Activated CD8-positive, alpha-beta memory T cell treated with anti-CD3 and anti-CD28 coated beads for 24 hours (primary cell): ENCODE measurements around the gene C6orf52.
A peak's percentile ranks its signal among the peaks of the same experiment; 100 is the strongest.
"Not testable (repeated sequence)": the region's sequence is repeated elsewhere in the genome, so short reads cannot be mapped to it uniquely, and the experiment has no call there.

Source experiments
- DNase-seq: peaks from one replicate; pipeline ENCODE4 v3.0.0-alpha.2; 2020

Gene C6orf52

GRCh38 chr6:10694302-10695085, at the start of gene C6orf52, which contains the start of gene PAK1IP1:
TSS of gene C6orf52 (minus strand) at chr6:10694616. CDS start at chr6:10687550, 7,066 bp downstream.
TSS of gene PAK1IP1 (plus strand) at chr6:10694972. CDS start at chr6:10694986, 14 bp downstream.
- DNase-seq: peak; percentile 96

DNA sequence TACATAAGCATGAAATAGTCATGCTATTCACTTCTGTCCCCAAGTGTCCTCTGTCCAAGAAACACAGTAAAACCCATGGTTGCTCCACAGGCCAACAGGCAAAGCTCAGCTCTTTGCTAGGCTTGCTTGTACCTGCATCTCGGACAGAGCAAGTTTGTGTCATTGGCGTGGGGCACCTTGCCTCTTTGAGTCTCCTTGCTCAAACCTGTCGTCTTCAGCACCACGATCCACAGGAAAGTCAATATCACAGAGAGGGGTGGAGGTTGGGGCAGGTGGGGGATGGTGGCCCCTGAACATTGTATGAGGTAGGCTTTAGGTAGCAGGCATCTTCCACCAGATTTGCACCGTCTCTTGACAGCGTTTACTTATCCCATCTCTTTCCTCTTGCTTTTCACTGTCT, 49.1 kb upstream of the C6orf52 start:
- DNase-seq: no peak

DNA sequence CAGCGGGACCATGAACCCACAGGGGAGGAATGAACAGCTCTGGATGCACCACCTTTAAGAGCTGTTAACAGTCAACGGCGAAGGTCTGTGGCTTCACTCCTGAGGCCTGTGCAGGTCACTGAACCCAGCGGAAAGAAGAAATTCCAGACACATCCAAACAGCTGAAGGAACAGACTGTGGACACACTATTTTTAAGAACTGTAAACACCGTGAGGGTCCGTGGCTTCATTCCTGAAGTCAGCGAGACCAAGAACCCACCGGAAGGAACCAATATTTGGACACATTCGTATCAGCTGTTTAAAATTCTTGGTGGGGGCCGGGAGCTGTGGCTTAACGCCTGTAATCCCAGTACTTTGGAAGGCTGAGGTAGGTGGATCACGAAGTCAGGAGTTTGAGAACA, 47.8 kb upstream of the C6orf52 start:
- DNase-seq: no peak

DNA sequence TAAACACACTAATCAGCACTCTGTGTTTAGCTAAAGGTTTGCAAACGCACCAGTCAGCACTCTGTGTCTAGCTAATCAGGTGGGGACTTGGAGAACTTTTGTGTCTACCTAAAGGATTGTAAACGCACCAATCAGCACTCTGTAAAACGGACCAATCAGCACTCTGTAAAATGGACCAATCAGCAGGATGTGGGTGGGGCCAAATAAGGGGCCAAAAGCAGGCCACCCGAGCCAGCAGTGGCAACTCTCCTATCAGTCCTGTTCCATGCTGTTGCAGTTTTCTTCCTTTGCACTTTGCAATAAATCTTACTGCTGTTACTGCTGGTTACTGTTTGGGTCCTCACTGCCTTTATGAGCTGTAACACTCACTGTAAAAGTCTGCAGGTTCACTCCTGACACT, 47.2 kb upstream of the C6orf52 start:
- DNase-seq: not testable (repeated sequence)

GRCh38 chr6:10740061-10740460, 45.6 kb upstream of the C6orf52 start:
- peak; percentile 38 for DNase-seq

GRCh38 chr6:10736731-10737130, 42.3 kb upstream of the C6orf52 start:
- no peak for DNase-seq

DNA sequence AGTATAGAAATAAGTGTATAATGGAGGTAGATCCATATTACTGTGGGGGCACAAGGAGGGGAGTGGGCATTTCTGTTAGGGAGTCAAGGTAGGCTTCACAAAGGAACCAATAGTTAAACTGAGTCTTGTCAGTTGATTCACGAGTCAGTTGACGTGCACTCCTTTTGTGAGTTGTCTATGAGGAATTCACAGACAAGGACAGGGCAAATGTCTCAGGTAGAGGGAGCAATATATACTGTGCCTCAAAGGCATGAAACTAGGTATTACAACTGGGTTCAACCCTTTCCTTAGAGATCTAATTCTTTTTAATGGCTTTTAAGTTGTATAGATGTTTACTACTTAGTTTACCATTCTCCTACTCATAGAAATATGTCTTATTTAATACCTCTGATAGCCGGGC, 39.4 kb upstream of the C6orf52 start:
- DNase-seq: no peak

GRCh38 chr6:10733151-10733715, 38.8 kb upstream of the C6orf52 start:
- DNase-seq: no peak

DNA sequence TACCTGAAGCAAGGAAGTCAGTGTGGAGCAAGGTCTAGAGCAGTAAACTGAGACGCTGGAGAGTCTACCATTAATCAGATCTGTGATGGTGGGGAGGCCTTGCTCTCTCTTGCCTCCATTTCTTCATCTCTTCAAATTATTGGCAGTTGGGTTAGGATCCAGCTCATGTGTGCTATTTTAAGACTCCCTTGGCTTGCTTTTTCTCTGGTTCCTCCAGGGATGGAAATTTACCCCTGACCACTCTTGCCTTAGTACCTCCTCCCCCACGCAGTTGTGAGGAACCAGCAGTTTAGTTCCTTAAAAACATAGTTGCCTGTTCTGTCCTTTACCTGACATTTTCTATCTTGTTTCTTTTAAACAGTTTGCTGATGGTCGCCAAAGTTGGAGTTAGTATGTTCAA, 35.8 kb upstream of the C6orf52 start:
- DNase-seq: no peak

DNA sequence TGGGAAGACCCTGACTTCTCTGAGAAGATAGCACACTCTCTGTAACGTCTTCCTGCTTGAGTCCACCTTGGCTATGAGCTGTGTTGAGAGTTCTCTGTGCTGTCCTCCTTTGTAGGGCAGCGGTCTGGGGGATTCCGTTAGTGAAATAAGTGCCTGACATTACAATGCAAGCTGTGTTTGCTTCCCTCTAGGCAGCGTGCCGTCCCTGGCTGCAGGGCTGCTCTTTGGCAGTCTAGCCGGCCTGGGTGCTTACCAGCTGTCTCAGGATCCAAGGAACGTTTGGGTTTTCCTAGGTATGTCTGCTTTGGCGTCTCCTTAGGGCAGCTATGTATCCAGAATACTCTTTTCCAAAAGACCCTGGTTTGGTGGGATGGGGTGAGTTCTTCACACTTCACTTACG, 31.3 kb upstream of the C6orf52 start:
- no peak for DNase-seq

GRCh38 chr6:10725044-10725443, 30.6 kb upstream of the C6orf52 start:
- no peak for DNase-seq

- DNase-seq: no peak
Measured at GRCh38 chr6:10723567-10723881, 29.1 kb upstream of the C6orf52 start.

- peak; percentile 94 for DNase-seq
Measured at GRCh38 chr6:10722820-10723566, 28.6 kb upstream of the C6orf52 start, which contains the start of gene TMEM14C. TSS of gene TMEM14C (plus strand) at chr6:10723070. CDS start at chr6:10724614, 1,544 bp downstream.

- no peak for DNase-seq
Measured at GRCh38 chr6:10722570-10722819, 28.1 kb upstream of the C6orf52 start.

DNA sequence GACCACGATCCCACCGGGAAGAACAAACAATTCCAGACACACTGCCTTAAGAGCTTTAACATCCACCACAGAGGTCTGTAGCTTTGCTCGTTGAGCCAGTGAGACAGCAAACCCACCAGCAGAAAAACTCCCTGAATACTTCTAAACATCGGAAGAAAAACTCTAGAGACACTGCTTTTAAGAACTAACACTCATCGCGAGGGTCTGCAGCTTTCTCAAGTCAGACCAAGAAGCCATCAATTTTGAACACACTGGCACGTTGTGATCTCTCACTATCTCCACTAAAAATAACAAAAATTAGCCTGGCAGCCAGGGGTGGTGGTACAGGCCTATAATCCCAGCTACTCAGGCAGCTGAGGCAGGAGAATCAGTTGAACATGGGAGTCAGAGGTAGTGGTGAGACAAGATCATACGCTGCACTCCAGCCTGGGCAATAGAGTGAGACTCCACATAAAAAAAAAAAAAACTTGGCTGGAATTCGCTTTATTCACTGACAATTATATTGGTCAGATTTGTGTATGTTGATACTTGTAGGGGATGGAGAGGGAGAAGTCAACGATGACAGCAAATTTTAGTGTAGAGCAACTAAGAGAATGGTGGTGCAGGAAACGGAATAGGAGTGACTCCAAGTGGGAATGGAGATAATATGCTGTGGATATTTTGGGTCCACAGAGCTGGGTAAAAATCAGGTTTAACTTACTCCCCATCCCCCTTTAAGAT, 27.6 kb upstream of the C6orf52 start:
- DNase-seq: no peak

DNA sequence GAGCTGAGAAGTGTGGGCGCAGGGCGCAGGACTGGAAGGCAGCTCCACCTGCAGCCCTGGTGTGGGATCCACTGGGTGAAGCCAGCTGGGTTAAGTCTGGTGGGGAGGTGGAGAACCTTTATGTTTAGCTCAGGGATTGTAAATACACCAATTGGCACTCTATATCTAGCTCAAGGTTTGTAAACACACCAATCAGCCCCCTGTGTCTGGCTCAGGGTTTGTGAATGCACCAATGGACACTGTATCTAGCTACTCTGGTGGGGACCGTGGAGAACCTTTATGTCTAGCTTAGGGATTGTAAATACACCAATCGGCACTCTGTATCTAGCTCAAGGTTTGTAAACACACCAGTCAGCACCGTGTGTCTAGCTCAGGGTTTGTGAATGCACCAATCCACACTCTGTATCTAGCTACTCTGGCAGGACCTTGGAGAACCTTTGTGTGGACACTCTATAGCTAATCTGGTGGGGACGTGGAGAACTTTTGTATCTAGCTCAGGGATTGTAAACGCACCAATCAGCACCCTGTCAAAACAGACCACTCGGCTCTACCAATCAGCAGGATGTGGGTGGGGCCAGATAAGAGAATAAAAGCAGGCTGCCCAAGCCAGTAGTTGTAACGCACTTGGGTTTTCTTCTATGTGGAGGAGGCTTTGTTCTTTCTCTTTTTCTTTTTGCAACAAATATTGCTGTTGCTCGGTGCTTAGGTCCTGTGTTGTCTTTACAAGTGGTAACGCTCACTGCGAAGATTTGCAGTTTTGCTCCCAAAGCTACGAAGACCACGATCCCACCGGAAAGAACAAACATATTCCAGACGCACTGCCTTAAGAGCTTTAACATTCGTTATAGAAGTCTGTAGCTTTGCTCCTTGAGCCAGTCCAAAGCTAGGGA, 26.8 kb upstream of the C6orf52 start:
- not testable (repeated sequence) for DNase-seq

DNA sequence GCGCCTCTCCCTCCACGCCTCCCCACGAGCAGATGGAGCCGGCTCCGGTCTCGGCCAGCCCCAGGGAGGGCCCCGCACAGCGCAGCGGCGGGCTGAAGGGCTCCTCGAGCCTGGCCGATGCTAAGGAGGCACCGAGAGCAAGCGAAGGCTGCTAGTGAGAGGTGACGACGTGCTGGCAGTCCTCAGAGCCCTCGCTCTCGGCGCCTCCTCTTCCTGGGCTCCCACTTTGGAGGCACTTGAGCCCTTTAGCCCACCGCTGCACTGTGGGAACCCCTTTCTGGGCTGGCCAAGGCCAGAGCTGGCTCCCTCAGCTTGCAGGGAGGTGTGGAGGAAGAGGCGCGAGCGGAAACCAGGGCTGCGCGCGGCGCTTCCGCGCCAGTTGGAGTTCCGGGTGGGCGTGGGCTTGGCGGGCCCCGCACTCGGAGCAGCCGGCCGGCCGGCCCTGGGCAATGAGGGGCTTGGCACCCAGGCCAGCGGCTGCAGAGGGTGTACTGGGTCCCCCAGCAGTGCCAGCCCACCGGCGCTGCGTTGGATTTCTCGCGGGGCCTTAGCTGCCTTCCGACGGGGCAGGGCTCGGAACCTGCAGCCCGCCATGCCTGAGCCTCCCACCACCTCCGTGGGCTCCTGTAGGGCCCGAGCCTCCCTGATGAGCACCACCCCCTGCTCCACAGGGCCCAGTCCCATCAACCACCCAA, 26.0 kb upstream of the C6orf52 start:
- DNase-seq: peak; percentile 85

- DNase-seq: no peak
Measured at GRCh38 chr6:10719964-10720264, 25.5 kb upstream of the C6orf52 start.

DNA sequence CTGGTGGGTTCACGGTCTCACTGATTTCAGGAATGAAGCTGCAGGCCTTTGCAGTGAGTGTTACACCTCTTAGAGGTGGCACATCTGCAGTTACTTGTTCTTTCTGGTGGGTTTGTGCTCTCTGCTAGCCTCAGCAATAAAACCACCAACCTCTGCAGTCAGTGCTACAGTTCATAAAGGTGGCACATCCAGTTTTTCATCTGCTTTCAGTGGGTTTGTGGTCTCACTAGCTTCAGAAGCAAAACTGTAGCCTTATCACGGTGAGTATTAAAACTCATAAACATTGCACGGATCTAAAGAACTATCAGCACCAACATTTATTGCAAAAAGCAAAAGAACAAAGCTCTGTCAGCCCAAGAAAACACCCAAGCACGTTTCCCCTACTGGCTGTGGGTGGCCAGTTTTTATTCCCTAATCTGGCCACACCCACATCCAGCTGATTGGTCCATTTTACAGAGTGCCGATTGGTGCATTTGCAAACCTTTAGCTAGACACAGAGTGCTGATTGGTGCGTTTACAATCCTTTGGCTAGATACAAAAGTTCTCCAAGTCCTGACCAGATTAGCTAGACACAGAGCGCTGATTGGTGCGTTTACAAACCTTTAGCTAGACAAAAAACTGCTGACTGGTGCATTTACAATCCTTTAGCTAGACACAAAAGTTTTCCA, 25.0 kb upstream of the C6orf52 start:
- peak; percentile 74 for DNase-seq

GRCh38 chr6:10713962-10714361, 19.5 kb upstream of the C6orf52 start:
- DNase-seq: no peak

DNA sequence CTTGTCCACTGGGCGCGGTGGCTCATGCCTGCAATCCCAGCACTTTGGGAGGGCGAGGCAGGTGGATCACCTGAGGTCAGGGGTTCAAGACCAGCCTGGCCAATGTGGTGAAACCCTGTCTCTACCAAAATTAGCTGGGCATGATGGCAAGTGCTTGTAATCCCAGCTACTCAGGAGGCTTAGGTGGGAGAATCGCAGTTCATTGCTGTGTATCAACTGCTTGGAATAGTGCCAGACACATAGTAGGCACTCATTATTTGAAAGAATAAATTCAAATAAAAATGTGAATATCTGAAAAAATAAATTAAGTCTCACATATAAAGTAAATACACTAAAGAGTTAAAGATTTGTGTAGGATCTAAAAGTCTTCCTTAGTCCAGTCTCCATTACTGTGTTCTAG, 2.2 kb upstream of the C6orf52 start:
- DNase-seq: no peak
